Measurements from ENCODE around the gene ENPP6. TPM values are rescaled to one million over a fixed set of nuclear protein-coding genes. Genes with fewer than 3 reads are reported as not detected.

The ENPP6 gene
- total and polyA plus RNA-seq, 12 donors: 0.03 to 0.68 (median 0.07) TPM; not detected in 3

- Histone ChIP-seq H3K4me3 (no peak overlapping the region), H3K27ac (no peak overlapping the region), H3K36me3 (no peaks in the 10 kb centered on the region), H3K4me1 (no peaks in the 10 kb centered on the region), H3K27me3 (peaks cover 0 to 4% (median 0%) of the 10 kb centered on the region in 7 donors), H3K9me3 (no peaks in the 10 kb centered on the region)
- DNase-seq: no peak
- intact Hi-C loops (cut with DNase I): no loop called here
- ATAC-seq: no peak
- TF ChIP-seq CTCF (IDR thresholded peaks at IDR 0.05): no peak
- 95 to 97% methylated on average over 6 of the region's 6 CpGs for WGBS, 2 donors
Observed at GRCh38 chr4:184203300-184203699, 14.4 kb downstream of the ENPP6 start.

- H3K4me3 ChIP-seq: no peak overlapping the region
- no peaks in the 10 kb centered on the region for H3K4me1 ChIP-seq
- H3K36me3 ChIP-seq: no peaks in the 10 kb centered on the region
- 52 to 61% methylated on average over 7 of the region's 7 CpGs for WGBS, 2 donors
- no peak for TF ChIP-seq CTCF (IDR thresholded peaks at IDR 0.05)
- H3K9me3 ChIP-seq: no peaks in the 10 kb centered on the region
- H3K27me3 ChIP-seq: no peaks in the 10 kb centered on the region
- ATAC-seq: no peak
- intact Hi-C loops (cut with DNase I): no loop called here
- no peak for DNase-seq
- no peak overlapping the region for H3K27ac ChIP-seq
Observed at GRCh38 chr4:184201179-184201578, 16.5 kb downstream of the ENPP6 start.

GRCh38 chr4:184200296-184200695 is 17.4 kb downstream of the ENPP6 start:
- no peak overlapping the region for H3K27ac ChIP-seq
- no peak overlapping the region for H3K4me3 ChIP-seq
- WGBS, 2 donors: 76 to 84% methylated on average over 12 of the region's 12 CpGs

GRCh38 chr4:184199780-184200179 is 17.9 kb downstream of the ENPP6 start:
- Histone ChIP-seq H3K36me3 (no peaks in the 10 kb centered on the region), H3K27me3 (no peaks in the 10 kb centered on the region), H3K27ac (no peak overlapping the region), H3K9me3 (no peaks in the 10 kb centered on the region), H3K4me3 (no peak overlapping the region), H3K4me1 (no peaks in the 10 kb centered on the region)
- intact Hi-C loops (cut with DNase I): no loop called here
- ATAC-seq (no peak), DNase-seq (no peak)
- TF ChIP-seq CTCF (IDR thresholded peaks at IDR 0.05): no peak
- 93 to 95% methylated on average over 5 of the region's 5 CpGs for WGBS, 2 donors

More at GRCh38 chr4:184200296-184200695, 17.4 kb downstream of the ENPP6 start:
- H3K27me3 ChIP-seq: no peaks in the 10 kb centered on the region
- ATAC-seq (no peak), DNase-seq (no peak)
- H3K36me3 ChIP-seq: no peaks in the 10 kb centered on the region
- no peak for TF ChIP-seq CTCF (IDR thresholded peaks at IDR 0.05)
- no peaks in the 10 kb centered on the region for H3K9me3 ChIP-seq
- no peaks in the 10 kb centered on the region for H3K4me1 ChIP-seq
- intact Hi-C loops (cut with DNase I): no loop called here

All from heart right ventricle (tissue), 16 donors.